UCSD-AML1 (cell line): Measurements from ENCODE around the gene KCNH1.

ENCODE experiments used
- DNase-seq: peaks from one replicate; lab custom pipeline; 2025; ENCODE audit not compliant: unreplicated experiment; lab: John Stamatoyannopoulos, UW

The KCNH1 gene

DNA sequence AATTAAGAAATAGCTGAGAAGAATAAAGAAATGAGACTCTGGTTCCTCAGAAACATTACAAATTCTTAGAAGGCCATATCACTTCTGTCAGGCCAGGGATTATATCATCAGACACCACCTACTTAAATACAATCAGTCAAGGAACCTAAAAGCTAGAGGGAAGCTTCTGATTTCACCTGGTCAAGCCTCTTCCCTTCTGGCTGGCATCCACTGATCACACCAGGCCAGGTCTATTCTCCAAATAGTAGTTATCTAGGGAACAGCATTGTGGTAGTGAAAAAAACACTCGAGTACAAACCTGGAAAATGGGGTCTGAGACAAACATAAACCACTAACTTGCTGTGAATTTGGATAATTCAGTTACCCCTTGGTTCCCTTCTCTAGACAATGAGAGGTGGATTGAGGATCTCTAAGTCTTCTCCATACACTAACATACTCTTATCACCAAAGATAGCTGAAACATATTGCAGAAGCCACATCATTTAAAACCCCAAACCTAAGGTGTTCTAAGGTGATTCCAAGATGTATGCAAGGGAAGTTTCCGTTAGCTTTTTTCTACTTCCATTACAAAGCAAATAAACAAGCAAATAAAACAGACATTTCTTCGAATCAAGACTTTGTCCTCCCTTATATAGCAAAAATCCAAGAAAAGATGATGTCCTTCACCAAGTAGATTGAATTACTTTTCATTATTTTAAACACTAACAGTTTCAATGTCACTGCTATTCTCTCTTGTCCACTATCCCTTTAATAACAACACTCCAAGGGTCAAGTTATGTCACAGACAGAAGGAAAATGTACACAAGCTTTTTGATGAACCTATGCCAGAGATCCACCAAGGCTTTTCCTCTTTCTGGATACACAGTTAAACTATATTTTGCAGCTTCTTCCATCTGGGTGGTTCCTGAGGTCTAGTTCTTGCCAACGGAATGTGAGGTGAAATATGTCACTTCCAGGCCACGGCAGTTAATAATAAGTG lies 212.9 kb downstream of the KCNH1 start:
- DNase-seq = no peak

DNA sequence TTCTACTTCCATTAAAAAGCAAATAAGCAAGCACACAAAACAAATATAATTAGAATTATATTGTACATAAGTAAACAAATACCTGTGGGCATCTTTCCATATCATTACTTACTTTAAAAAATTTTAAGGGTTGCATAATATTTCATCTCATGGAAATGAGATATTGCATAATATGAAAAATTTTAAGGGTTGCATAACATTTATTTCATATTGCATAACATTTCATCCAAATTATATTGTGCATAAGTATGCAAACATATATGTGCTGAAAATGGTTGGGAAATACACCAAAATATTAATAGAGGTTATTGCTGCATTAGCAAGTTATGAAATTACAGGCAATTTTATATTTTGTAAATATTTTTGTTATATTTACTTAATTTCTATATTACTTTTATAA lies 213.7 kb downstream of the KCNH1 start:
- no peak for DNase-seq

DNA sequence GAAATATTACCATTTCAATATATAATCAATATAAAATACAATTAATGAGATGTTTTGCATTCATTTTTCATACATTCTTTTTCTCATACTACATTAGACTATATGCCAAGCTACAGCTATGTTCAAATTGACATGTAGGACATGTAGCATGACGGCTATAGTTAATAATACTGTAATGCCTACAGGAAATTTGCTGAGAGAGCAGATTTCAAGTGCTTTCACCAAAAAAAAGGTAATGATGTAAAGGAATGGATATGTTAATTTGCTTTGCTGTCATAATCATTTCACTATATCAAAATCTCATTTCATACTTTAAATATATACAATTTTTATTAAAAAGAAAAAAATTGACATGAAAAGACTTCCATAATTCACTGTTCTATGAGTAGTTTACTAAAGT lies 215.1 kb downstream of the KCNH1 start:
- no peak for DNase-seq

DNA sequence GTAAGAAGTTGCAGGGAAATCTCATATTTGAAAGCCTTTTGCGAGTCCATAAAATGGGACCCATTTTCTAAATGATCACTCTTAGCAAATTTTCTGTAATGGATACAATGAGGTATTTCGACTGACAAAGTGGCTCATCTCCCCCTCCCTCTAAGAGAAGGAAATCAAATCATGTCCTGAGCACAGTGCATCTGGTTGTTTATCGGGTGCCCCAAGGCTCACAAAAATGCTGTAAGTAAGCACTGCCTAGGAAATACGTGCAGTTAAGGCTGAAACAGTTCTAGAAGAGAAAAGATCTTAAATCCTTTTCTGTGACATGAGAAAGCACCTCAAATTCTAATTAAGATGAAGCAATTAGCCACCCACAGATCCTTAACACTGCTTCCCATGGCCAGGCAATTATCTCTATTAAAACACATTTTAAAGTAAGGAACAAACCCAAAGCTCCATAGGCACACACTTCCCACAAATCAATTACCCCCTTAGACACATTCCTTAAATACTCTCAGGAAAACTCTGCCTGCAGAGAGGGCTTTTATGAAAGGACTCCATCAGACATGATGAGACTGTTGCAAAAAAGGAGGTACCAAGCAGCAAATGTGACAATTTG lies 216.3 kb downstream of the KCNH1 start:
- DNase-seq = no peak

DNA sequence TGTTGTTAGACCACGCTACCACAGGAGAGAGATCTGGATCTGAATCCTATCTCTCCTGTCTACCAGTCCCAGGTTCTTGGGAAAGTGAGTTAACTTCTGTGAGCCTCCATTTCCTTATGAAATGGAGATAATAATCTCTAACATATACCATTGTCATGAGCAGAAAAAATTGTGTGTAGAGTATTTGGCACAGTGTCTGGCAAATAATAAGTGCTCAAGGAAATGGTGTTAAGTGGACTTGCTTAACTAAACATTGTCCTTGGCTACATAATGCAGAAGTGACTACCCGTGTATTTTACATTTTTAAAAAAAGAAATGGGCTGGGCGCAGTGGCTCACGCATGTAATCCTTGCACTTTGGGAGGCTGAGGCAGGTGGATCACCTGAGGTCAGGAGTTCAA lies 217.4 kb downstream of the KCNH1 start:
- no peak for DNase-seq

DNA sequence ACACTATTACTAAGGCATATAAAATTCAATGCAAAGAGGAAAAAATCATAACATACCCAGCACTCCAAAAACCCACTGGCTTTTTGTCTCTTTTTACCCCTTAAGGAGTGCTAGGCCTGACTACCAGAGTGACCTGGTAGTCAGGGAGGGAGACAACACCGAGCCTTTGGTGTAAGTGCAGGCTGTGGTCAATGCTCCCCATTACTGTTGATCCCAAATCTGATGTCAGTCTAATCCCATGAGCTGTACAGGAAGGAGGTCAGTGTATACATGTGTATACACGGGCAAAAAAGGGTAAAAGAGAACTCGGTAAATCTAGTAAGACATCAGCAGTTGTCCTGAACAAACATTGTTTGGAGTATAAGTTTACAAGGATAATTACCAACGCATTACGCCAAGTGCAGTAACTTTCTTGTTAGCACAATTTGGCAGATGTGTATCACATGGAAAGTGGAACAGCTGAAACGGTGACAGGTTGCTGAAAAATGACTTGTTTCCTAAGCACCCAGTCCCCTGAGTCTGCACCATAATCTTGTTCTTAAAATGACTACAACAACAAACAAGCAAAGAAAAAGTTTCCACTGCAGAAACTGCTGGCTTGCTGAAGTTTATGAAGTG lies 217.9 kb downstream of the KCNH1 start:
- no peak for DNase-seq

DNA sequence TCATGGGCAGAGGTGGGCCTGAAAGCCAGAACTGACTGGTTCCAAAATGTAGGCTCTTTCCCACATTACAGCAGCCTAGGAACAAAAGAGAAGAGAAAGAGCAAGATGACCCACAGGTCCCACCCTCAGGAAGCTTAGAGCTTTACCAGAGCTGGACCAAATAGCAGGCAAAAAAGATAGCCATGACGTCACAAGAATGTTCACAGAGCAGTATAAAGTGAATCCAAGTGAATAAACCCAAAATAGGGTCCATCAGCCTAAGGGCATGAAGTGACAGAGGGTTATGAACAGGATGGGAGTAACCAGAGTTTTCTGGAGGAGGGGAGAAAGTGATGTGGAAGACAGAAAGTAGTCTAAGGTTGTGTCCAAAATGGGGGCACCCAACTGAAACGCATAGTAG lies 221.2 kb downstream of the KCNH1 start:
- DNase-seq = no peak

DNA sequence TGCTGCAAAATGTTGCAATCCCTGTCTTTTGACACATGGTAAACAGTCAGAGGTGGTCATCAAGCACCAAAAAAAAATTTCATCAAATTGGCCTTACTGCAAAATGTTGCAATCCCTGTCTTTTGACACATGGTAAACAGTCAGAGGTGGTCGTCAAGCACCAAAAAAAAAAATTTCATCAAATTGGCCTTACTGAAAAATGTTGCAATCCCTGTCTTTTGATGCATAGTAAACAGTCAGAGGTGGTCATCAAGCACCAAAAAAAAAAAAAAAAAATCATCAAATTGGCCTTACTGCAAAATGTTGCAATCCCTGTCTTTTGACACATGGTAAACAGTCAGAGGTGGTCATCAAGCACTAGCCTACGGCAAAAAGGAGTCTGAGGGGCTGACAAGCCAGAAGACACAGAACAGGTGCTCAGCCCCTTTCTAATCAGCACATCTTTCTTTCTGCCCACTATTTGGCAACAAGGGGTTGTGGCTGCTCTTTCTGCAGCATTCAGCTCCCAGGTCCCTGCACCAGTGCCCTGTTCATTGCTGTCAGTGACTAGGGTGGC lies 223.8 kb downstream of the KCNH1 start:
- DNase-seq = no peak

DNA sequence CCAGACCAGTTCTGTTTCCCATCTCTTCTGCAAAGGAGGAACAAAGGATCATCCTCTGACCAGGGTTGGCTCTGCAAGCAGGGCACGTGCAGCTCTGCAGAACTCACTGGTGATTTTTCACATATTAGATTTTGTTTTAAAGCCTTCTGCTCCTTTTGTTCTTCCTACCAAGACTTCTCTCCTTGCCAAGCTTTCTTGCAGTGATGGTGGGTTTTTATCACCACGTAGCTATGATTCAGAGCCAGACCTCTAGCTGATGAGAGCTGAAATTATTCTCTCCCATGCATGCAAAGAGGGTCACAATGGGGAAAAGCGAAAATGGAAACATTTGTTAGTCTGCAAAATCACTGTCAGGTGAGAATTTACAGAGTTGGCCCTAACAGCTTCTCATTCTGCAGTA lies 225.2 kb downstream of the KCNH1 start:
- DNase-seq = no peak

DNA sequence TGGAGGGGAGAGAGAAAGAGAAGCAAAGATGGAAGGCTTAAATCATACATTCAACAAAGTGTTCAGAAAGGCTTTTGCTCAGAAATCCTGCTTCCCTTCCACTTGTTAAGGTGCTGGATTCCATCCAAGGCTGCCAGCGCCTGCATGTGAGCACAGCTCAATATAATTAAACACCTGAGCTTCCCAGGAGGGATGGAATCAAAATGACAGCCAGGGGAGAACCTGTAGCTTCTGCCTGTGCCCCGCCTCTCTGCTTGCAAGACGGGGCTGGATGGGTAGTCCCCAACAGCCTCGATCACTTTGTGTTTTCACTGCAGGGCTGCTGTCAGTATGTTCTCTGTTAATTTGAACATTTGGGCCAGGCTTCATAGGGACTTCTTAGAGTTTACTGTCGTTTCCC lies 225.7 kb downstream of the KCNH1 start:
- DNase-seq = no peak

DNA sequence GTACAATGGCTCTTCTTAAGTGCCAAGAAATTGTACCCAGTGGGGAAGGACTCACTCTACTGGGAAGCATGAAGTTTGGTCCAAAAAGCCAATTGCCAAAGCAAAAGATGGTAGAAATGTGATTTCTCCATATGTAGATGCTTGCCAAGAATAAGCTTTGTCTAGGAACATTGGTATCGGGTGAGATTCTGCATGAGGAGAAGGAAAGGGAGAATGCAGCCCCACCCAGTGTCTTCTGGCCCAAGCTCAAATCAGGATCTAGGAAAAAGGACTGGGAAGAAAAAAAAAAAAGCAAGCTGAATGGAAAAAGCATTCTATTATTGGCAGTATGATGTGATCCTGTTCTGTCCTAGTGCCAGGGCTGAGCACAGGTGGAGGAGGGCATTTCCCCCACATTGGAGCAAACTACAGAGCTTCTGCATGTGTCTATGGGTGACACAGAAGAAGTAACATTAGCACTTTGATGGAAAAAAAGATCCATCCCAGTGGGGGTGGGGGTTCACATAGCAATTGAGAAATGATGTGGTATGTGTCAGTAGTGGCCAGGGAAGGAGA lies 226.6 kb downstream of the KCNH1 start:
- DNase-seq = no peak

DNA sequence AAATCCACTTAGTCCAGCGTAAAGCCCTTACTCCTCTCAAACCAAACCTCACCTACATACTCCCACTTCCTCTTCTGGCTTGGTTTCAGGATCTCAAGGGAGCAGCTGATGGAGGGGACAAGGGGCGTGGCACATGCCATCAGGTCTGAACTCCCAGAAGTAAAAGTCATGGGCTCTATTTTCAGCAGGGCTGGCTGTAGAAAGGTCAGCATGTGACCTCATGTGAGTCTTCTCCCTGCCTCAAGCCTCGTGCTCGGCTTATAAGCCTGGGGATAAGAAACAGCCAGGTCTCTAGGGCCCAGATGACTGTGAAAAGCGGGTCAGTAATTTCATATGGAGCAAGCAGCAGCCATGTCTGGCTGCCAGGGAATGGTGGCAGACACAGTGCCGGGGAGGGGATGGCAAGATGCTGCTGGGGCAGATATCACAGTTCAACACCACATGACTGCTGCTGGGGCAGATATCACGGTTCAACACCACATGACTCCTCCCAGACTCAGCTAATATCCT lies 227.9 kb downstream of the KCNH1 start:
- no peak for DNase-seq

DNA sequence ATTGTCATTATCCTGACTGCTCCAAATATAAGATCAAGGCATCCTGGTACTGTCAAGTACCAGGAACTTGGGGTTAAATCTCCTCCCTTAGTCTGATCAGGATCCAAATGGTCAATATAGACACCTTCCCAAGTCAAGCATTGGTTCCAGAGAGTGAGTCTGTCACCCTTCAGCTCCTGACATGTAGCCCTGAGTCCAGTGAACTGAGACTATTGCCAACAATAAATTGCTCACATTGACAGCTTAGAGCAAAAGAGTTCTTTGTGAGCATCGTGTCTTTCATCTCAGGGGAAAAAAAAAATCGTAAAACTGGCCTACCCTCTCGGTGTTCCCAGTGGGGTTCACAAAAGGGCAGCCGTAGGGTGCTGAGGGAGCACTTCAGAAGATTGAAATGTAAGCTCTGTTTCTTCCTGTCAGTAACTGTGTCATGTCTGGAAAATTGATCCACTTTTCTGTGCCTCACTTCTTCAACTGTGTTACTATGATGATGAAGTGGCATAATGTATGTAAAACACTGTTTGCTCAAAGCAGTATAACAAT lies 228.5 kb downstream of the KCNH1 start:
- DNase-seq = no peak

DNA sequence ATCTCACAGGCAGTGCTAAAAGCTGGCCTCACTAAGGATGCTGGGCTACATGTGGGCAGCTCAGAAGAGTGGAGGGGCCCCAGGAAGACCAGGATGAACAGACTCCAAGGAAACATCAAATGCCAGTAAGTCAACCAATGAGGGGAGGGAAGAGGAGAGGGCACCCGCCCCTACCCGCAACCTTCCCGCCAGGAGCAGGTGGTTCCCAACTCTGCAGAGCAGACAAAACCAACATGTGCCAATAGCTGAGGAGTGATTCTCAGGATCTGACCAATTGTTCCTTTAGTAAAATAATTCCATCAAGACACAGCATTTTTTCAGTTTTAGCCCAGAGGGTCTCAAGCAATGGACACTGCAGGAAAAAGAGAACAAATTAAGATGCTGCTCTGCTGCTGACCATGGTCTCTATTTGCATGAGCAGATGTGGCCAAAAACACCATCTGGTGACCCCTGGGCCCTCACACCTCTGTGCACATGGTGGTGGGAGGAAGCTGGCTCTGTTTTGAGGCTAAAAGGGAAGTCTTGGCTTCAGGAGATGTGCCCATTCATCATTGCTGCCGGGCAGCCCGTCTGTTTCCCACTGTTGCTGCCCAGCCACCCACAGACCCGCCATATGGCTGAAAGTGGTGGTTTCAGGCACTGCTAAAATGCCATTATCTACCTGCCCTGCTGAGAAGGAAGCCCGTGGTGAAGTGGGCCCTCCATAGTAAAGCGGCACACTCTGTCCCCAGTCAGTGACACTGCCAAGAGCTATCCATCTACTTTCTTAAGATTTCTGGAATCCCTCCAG lies 231.8 kb downstream of the KCNH1 start:
- DNase-seq = no peak

DNA sequence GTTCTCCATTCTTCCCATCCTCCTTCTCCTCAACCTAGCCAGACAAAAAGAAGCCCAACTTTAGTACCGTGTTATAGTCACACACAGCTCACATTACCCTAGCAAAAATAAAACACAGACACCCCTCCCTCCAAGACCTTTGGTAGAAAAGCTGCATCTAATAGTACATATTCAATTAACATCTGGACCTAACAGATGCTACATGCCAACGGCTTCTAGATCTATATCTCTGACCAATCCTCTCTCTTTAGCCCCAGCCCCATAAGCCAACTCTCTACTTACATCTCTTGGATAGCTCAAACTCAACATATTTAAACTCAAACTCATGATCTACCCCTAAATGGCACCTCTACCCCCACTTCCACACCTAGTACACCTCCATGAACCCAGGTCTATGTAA lies 233.1 kb downstream of the KCNH1 start:
- DNase-seq = no peak

DNA sequence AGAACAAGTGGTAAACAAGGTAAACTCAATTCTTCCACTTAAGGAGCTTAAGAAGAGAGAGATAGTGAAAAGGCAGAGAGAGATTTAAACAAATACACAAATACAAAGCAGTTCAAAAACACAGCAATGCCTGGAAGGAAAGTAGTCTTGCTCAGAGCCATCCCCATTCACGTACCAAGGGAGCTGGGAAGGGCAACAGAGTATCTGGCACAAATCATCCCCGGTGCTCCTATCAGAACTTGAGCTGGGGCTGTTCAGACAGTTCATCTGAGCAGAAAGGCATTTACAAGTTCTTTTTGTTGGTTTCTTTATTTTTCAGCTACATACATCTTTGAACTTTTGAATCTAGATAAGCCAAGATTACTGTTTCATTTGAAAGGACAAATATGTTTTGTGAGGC lies 233.9 kb downstream of the KCNH1 start:
- DNase-seq = no peak

DNA sequence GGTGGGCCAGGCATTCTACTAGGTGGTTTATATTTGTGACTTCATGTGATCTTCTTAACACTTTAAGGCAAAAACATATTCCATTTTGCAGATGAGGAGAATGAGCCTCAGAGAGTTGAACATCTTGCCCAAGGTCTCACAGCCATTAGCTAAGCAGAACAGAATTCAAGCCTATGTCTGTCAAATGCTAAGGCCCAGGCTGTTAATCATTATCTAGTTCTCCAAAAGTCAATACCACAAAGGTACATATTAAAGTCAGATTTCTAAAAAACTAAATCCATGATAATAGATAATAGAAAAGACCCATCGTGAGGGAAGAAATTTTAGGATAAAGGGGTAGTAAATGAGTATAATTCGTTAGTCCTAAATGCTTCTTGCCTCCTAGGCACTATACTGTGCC lies 234.3 kb downstream of the KCNH1 start:
- DNase-seq = no peak

DNA sequence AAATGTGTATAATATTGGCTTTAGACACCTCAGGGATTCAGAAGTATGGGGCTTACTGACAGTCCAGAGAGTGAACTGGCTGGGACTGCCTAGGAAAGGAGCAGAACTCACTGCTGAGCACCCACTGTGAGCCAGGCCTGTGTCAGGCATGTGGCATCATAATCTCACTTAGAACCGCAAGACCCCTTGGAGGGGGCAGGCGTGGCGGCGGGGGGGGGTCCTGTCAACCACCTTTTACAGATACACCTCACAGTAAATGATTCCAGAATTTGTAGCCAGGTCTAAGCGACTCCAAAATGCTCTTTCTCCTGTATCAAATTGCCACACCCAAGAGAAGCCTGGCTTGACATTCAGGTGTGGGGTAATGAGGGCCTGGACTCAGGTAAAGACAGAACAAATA lies 235.5 kb downstream of the KCNH1 start:
- DNase-seq = no peak

DNA sequence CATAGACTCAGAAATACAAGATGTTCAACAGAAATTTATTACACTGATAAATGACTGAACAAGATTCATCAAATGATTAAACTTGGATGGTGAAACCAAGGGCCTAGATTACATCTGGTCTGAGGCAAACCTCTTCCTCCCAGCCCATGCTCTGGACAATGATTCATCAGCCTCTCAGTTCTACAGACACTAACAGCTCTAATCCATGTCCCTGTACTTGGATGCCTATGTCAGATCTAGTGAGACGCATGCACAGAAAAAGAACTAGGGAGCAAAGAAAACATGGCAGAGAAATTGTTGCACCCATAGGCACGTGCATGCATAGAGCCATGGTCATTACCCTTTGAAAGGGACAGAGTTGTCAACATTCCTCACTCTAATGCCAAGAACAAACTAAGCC lies 250.1 kb downstream of the KCNH1 start:
- DNase-seq = no peak
